GM21423 (cell line): Measurements from ENCODE around the gene TRAPPC6A.

Experiments used
- ATAC-seq: cut with Tn5 transposase; IDR thresholded peaks from one replicate; pipeline ENCODE4 v1.9.1; 2021; ENCODE audit warnings: mild to moderate bottlenecking, moderate library complexity; ENCODE audit not compliant: unreplicated experiment

The TRAPPC6A gene

DNA sequence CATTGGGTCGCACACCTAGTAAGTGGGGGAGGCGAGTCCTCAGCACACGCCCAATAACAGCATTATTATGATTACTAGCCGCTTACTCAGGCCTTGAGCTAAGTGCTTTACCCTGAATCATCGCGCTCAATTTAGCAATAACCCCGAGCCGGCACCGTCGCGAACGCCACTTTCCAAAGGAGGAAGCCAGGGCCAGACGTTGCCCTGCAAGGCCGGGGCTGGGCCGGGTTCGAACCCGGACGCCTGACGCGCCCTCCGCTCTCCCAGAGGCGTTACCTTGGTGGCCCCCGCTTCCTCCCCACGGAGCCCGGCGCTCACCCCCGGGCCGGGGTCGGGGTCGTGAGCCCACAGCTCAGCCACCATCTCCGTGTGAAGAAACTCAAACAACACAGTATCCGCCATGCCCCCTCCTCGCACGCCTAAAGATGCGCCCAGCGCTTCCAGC lies at the start of gene TRAPPC6A:
Gene TRAPPC6A (minus strand): TSS at position 421 of the 445 bp plus-strand sequence. CDS start 19 bp downstream, at position 402.
- ATAC-seq = peak; percentile 11

DNA sequence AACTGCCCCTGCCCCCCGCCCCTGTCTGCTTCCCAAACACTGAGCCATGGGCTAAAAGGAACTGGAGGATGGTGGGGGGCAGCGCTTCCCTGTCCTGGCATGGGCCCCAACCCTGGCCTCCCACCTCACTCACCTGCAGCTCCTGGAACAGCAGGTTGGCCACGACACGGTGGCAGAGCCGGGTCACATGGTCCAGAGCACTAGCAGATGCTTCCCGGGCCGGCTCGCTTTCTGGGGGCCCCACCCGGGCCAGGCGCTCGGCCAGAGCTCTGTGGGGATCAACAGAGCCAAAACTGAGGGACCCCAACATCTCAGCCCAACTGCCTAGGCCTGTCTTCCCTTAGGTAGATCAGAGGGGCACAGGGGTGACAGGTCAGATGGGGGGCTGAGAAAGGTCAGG lies 46.6 kb upstream of the TRAPPC6A start:
- no peak for ATAC-seq

DNA sequence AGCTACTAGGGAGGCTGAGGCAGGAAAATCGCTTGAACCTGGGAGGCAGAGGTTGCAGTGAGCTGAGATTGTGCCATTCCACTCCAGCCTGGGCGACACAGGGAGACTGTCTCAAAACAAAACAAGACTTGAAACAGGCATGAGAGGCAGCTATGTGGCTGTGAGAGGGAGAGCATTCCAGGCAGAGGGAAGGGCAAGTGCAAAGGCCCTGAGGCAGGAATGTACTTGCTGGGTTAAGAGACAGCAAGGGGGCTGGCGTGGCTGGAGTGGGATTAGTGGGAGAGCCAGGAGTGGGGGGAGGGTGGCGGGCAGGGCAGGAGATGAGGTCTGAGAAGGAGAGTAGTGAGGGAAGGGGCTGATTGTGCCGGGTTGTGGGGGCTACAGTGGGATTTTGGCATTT lies 45.8 kb upstream of the TRAPPC6A start:
- no peak for ATAC-seq

- ATAC-seq = no peak
These were observed 44.7 kb upstream of the TRAPPC6A start for GRCh38 chr19:45222724-45223123.

GRCh38 chr19:45218911-45219743 lies 41.1 kb upstream of the TRAPPC6A start:
- ATAC-seq = no peak

GRCh38 chr19:45218426-45218825 lies 40.4 kb upstream of the TRAPPC6A start:
- no peak for ATAC-seq

GRCh38 chr19:45217957-45218334 lies 39.9 kb upstream of the TRAPPC6A start:
- ATAC-seq = no peak

- no peak for ATAC-seq
These were observed 39.3 kb upstream of the TRAPPC6A start for GRCh38 chr19:45217193-45217956.

DNA sequence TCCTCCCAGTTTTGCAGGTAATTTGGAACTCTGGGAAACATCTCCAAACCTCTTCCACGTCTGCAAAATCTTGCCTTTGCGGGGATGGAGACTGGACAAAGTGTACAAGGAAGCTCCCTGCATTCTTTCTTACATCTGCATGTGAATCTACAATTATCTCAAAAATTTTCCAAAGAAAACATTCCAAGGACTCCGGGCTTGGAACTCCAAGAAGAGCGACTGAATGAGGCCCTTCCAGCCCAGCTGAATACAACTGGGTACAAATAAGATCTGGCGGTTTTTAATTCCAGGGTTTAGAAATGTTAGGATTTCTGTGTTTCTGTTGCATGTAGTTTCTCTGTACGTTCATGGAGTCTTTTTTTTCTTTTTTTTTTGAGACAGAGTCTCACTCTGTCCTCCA lies 38.6 kb upstream of the TRAPPC6A start:
- ATAC-seq = no peak

DNA sequence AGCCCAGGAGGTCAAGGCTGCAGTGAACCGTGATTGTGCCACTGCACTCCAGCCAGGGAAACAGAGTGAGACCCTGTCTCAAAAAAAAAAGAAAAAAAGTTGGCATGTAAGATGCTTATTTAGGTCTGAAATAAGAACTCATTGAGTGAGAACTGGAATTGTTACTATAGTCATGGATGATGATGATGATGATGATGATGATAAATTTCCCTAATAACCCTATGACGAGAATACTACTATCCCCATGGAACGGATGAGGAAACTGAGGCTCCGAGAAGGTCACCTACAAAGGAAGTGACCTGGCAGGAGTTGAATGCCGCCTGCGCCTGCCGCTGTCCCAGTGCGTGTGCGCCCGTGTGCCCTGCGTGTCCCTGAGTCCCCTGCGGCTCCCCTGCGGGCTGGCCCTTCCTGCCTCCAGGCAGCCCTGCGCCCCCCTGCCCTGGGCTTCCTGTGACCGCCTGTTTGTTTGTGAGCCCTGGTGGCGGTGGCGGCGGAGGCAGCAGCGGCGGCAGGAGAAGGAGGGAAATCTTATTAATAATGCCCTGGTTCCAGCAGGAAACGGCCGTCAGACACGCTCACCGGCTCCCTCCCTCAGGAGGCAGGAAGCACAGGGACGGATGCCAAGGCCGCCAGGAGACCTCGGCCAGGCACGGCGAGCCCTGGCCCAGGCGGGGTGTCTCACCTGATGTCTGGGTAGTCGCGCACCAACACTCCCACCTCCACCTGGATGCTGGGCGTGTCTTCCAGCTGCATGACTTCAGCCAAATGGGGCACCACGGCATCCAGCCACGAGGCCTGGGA lies 37.6 kb upstream of the TRAPPC6A start:
- no peak for ATAC-seq

GRCh38 chr19:45213031-45213430 lies 35.0 kb upstream of the TRAPPC6A start:
- no peak for ATAC-seq

DNA sequence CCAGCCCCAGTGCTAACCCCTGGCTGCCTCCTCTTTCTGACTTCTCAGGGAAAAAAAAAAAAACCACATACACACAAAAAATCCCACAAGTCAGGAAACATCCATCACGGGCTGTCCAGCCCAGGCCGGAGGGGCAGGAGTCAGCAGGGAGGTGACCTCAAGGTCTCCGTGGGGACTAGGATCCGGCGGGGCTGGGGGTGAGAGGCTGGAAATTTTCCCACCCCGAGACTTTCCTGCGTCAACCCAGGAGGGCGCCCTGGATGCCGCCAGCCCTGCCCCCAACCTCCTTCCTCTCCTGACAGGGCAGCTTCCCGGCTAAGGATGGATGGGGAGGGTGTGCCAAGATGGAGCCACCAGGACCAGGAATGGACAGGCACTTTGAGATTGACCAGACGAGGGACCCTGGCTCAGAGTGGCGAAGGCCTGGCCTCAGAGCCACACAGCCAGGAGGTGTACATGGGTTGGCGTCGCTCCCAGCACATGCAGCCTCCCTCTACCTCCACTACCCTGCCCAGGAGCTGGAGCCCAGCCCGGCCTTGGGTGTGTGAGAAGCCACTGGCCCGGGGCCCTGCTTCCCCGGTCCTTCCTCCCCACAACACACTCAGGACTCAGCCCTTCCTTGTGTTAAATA lies 33.8 kb upstream of the TRAPPC6A start:
- ATAC-seq = no peak

DNA sequence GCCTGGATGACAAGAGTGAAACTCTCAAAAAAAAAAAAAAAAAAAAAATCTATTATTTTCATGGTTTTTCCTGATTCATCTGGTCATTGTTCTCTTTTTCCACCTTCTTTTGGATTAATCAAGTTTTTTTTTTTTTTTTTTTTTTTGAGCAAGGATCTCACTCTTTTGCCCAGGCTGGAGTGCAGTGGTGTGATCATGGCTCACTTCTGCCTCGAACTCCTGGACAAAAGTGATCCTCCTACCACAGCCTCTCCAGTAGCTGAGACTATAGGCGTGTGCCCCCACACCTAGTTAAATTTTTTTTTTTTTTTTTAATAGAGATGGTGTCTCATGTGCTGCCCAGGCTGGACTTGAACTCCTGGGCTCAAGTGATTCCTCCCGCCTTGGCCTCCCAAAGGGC lies 28.3 kb upstream of the TRAPPC6A start:
- ATAC-seq = no peak

DNA sequence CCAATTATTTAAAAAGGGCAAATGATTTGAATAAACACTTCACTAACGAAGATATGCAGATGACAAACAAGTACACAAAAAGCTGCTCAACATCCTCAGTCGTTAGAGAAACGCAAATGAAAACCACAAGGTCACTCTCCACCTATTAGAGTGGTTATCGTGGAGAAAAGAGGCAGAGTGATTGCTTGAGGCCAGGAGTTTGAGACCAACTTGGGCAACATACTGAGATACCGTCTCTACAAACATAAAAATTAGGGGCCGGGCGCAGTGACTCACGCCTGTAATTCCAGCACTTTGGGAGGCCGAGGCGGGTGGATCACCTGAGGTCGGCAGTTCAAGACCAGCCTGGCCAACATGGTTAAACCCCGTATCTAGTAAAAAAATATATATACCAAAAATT lies 27.8 kb upstream of the TRAPPC6A start:
- ATAC-seq = no peak

- no peak for ATAC-seq
These were observed 24.6 kb upstream of the TRAPPC6A start for GRCh38 chr19:45202637-45203036.

DNA sequence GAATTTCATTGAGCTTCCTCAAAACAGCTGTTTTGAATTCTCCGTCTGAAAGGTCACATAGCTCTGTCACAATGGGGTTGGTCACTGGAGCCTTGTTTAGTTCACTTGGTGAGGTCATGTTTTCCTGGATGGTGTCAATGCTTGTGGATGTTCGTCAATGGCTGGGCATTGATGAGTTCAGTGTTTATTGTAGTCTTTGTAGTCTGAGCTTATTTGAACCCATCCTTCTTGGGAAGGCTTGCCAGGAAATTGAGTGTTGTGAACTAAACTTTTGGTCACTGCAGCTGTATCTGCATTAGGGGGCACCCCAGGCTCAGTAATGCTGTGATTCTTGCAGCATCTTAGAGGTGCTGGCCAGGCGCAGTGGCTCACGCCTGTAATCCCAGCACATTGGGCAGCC lies 22.5 kb upstream of the TRAPPC6A start:
- ATAC-seq = no peak

DNA sequence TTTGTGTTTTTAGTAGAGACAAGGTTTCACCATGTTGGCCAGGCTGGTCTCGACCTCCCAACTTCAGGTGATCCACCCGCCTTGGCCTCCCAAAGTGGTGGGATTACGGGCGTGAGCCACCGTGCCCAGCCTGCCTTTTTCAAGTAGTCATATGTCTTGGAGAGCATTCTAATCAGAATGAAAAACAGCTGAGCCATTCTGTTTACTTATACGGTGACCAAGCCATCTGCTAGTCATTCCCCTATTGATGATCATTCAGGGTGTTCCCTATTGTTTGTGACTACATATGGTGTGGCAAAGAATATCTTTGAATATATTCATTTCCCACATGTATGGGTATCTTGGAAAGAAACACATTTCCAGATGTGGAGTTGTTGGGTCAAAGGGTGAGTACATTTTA lies 17.7 kb upstream of the TRAPPC6A start:
- no peak for ATAC-seq

DNA sequence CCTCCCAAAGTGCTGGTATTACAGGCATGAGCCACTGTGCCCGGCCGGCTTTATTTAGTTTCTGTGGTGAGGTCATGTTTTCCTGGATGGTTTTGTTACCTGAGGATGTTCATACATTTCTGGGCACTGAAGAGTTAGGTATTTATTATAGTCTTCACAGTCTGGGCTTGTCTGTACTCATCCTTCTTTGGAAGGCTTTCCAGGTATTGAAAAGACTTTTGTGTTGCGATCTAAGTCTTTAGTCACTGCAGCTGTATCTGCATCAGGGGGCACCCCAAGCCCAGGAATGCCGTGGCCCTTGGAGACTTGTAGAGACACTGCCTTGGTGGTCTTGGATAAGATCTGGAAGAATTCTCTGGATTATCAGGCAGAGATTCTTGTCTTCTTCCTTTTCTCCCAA lies 13.3 kb upstream of the TRAPPC6A start:
- ATAC-seq = no peak

- ATAC-seq = no peak
These were observed 11.9 kb upstream of the TRAPPC6A start for GRCh38 chr19:45189971-45190370.

- ATAC-seq = no peak
These were observed 9.5 kb upstream of the TRAPPC6A start for GRCh38 chr19:45187421-45188100.
